ENCODE results near the gene DNASE1L2.

DNASE1L2 gene

DNA sequence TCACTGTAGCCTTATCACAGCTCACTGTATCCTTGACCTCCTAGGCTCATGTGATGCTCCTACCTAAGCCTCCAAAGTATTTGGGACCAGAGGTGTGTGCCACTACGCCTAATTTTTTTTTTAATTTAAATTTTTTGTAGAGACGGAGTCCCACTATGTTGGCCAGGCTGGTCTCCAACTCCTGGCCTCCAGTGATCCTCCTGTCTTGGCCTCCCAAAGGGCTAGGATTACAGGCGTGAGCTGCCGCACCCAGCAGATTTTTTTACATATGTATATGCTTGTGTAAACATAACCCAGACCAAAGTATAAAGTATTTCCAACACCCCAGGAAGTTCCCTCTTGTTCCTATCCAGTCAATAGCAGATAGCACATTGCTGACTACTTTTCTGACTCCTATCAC lies 19.9 kb upstream of the DNASE1L2 start:
- FAIRE-seq (no peak), DNase-seq (ENCODE audit: insufficient read length, low spot score) (no peak)

DNA sequence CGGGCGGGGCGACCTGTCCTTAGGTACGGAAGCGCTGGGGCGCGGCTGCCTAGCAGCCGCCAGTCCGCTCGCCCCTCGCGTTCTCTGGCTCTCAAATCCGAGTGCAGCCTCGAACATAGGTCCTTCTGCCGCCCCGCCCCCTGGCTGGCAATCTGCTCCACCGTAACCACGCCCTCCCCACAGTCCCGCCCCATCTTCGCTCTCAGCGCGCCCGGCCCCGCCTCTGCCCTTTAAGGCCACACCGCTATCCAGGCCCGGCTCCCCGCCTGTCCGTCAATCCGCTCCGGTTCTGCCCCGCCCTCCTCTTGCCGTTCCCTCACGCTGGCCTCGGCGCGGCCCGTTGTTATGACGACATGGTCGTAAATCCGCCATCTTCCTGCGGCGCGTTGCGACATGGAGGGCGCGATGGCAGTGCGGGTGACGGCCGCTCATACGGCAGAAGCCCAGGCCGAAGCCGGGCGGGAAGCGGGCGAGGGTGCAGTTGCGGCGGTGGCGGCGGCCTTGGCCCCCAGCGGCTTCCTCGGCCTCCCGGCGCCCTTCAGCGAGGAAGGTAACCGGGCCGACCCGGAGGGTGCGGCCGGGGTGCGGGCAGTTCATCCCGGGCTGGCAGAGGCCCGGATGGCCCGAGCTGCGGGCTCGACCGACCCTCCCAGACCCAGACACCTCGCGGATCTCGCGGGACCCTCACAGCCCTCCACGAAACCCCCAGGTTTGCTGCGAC lies 12.9 kb upstream of the DNASE1L2 start, which contains the start of gene E4F1:
Gene E4F1, plus strand, starts transcription at position 371 of the 721 bp plus-strand sequence. Its CDS starts 23 bp downstream, at position 394.
- DNase-seq (ENCODE audit: insufficient read length, low spot score) (peak; percentile 98), FAIRE-seq (peak; percentile 99)

DNA sequence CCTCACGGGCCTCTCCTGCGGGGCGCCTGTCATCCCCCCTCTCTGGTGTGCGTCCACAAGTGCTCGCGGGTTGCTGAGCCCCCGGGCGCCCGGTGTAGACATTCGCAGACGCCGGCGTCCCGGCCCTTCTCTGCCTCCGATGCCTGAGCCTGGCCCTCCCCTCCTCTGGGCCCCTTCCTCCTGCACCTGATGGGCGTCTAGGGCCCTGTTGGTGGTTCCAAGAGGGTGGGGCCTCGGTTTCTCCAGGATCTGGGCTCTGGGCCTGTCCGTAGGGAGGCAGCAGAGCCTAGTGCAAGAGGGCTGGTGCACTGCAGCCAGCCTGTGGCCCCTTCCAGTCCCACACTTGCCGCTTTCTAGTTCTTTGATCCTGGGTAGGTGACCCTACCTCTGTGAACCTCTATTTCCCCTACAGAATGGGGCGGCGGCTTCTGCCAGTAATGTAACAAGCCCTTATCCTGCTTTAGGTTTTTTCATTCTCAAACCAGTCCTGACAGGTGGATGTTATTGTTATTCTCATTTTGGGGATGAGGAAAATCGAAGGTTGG lies 12.2 kb upstream of the DNASE1L2 start:
- FAIRE-seq, result no peak
- DNase-seq (ENCODE audit: insufficient read length, low spot score), result peak; percentile 34

DNA sequence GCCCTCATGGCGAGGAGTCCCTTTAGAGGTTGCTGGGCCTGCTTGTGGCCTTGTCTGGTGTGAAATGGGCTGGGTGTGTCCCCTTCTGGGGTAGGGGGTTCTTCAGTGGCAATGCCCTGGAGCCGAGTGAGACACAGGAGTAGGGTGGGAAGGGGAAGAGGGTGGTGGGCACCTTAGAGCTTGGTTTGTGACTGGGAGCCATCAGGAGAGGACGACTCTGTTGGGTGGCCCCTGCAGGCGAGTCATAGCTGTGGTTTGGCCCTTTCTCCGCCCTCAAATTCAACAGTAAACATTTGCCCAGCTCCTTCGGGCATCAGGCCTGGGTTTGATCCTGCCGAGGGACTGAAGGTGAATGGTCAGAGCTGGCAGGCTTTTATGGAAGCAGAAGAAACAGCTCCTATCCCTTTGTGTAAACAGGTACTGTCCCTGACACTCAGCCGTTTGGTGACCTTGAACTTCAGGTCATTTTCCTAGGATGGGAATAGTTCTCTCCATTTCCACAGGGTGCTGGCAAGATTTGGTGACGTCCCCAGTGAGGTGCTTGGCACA lies 9.9 kb upstream of the DNASE1L2 start:
- DNase-seq (ENCODE audit: insufficient read length, low spot score) (no peak), FAIRE-seq (no peak)

DNA sequence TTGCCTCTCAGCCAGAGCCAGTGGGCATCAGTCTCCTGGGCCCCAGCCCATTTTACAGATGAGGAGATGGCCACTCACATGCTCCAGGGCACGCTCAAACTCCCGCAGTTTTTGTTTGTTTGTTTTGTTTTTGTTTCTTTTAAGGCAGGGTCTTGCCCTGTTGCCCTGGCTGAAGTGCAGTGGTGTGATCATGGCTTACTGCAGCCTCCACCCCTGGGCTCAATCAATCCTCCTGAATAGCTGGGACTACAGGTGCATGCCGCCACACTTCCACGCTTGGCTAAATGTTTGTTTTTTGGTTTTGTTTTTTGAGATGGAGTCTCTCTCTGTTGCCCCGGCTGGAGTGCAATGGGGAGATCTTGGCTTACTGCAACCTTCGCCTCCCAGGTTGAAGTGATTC lies 9.3 kb upstream of the DNASE1L2 start:
- no peak for FAIRE-seq
- no peak for DNase-seq (ENCODE audit: insufficient read length, low spot score)

DNA sequence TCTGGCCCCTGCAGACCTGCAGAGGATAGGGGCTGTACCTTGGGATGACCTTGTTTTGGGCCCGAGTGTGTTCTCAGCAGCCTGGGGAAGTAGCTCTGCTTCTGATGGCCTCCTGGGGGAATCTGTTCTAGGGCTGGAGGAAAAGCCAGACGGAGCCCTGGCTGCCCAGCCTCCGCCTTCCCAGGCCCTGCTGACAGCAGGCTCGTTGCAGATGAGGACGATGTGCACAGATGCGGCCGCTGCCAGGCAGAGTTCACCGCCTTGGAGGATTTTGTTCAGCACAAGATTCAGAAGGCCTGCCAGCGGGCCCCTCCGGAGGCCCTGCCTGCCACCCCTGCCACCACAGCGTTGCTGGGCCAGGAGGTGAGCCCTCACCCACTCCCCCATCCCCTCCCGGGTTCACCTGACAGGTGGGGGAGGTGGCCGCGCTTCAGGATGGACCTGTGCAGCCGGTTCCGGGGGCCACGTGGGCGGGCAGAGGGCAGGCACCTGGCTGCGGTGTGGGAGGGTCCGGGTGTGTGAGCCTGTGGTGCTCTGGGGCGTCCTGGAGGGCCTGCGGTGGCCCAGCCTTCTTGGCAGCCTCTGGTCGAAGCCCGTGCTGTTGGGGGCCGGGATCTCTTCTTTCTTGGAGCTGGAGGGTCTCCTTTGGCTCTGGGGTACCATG lies 8.0 kb upstream of the DNASE1L2 start:
- no peak for FAIRE-seq
- no peak for DNase-seq (ENCODE audit: insufficient read length, low spot score)

DNA sequence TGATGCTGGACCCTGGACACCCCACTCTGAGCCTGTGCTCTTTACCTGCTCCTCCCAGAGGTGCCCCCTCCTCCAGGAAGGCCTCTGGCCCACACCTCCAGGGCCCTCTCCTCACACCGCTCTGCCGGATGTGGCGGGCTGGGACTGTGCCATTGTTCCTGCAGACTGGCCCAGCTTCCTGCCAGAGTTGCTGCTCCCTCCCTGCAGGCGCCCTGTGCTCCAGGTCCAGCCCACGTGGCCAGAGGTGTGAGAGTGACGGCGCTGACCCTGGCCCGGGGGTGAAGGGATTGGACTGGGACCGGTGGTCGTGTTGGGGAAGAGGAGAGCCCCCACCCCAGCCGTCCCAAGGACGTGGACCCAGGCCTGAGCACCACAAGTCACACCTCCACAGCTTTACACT lies 7.2 kb upstream of the DNASE1L2 start:
- DNase-seq (ENCODE audit: insufficient read length, low spot score), result no peak
- no peak for FAIRE-seq

DNA sequence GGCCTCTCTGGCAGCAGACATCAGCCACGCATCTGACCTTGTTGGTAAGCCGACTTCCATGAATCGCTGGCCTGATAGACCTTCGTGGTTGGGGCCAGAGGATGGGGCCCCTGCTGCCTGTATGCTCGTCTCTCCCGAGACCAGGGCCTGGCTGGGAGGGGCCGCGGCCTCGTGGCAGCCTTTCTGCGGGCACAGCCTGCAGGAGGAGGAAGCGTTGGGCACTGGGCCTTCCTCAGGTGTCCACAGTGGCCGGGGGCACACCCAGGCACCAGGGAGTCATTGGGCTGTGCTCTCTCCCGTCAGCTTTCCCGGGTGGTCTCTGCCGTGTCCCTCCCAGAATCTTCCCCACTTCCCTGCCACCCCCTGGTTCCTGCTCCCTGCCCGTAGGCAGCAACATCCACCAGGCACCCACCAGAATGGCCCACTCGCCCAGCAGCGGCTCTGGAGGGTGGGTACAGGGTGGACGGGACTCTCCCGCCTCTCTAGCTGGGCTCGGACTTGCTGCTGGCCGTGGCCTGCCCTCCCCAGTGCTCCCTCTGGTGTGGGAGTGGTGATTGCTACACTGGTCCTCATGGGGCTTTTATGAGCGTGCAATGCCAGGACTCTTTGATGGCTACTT lies 6.5 kb upstream of the DNASE1L2 start:
- no peak for DNase-seq (ENCODE audit: insufficient read length, low spot score)
- no peak for FAIRE-seq

DNA sequence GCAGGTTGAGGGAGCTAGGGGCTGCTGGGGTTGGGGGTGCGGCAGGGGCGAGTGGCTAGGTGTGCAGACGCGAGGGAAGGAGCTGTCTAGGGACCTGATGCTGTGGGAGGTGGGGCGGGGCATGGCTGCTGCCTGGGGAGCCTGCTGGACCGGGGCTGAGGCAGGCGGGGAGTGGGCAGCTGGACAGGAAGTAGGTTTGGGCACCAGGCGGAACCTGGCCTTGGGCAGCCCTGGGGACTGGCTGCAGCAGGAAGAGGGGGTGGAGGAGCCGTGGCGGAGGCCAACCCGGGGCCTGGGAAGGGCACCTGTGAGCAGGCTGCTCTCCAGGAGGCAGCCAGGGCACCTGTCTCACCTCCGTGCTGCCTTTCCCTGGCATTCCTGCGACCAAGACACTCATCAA lies 5.9 kb upstream of the DNASE1L2 start:
- DNase-seq (ENCODE audit: insufficient read length, low spot score) (no peak), FAIRE-seq (no peak)

DNA sequence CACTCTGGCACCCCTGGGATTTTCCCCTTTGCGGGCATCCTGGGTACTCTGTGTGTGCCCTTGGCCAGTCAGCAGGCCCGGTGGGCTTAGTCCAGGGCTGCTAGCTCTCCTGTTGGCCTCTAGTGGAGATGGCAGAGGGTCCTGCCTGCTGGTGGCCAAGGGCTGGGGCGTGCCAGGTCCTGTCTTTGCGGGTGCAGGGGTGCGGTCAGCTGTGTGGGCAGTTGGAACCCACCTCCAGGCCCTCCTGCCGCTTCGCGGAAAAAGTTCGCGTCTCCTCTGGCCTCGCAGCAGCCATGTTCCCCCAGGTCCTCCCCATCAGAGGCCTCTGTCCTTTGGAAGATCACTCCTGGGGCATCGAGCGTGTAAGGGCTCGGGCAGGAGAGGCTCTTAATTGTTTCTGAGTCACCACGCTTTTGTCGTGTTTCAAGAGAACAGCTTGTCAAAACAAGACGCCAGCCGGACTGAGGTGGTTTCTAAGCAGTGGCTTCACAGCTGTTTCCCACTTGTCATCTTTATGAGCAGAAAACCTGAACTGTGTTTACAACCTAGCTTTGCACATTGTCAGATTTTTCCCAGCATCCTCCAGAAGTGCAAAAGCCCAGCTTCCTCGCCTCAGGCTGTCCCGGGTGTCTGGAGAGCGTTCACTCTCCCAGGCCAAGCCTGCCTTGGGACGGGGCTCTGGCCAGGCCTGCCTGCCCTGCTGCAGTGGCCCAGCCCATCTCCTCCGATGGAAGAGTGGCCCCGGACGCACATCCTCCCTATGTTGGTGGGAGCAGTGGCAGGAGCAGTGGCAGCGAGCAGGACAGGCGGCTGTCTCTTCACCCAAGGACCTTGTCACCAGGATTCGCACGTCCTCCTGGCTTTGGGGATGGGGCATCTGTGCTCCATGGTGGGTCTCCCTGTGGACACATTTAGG lies 5.0 kb upstream of the DNASE1L2 start:
- no peak for DNase-seq (ENCODE audit: insufficient read length, low spot score)

DNA sequence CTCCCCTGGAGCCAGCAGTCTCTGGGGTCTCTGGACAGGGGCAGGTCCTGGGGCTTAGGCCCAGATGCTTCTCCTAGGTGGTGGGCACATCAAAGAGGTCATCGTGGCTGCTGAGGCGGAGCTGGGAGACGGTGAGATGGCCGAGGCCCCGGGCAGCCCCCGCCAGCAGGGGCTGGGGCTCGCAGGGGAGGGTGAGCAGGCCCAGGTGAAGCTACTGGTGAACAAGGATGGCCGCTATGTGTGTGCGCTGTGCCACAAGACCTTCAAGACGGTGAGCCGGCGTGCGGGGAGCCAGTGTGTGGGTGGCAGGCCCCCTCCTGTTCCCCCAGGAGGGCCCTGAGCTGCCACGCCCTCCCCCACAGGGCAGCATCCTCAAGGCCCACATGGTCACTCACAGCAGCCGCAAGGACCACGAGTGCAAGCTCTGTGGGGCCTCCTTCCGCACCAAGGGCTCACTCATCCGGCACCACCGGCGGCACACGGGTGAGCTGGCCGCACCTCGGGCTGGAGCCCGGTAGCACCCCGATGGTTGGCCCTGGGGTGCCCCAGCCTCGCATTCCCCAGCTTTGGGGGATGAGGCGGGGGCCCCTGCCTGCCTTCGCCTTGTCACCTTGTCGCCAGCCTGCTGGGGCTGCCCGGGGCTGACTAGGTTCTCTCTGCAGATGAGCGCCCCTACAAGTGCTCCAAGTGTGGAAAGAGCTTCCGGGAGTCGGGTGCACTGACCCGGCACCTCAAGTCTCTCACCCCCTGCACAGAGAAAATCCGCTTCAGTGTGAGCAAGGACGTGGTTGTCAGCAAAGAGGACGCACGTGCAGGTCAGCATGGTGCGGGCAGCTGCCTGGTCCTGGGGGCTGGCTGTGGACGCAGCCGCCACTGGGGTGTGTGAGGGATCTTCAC lies 3.9 kb upstream of the DNASE1L2 start:
- FAIRE-seq (no peak), DNase-seq (ENCODE audit: insufficient read length, low spot score) (no peak)

More for the DNA sequence above, 5.0 kb upstream of the DNASE1L2 start:
- FAIRE-seq, result no peak

DNA sequence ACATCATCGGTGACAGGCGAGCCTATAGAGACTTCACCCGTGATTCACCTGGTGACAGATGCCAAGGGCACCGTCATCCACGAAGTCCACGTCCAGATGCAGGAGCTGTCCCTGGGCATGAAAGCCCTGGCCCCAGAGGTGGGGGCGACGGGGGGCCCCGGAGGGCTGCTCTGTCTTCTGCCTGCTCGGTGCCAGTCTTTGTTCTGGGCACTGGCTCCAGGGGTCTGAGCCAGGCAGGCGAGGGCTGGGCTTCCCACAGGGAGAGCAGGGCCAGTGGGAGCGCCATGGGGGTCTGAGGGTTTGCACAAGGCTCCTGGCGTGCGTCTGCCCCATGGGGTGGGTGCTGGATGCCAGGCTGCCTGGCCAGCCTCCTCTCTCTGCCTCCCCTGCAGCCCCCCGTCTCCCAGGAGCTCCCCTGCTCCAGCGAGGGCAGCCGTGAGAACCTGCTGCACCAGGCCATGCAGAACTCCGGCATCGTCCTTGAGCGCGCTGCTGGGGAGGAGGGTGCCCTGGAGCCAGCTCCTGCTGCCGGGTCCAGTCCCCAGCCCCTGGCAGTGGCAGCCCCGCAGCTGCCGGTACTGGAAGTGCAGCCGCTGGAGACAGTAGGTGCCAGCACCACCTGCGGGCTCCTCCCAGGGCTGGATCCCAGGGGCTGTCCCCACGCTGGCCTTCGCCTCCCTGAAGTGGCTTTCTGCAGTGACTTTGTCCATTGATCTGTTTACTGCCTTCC lies 3.0 kb upstream of the DNASE1L2 start:
- DNase-seq (ENCODE audit: insufficient read length, low spot score) (no peak), FAIRE-seq (no peak)

DNA sequence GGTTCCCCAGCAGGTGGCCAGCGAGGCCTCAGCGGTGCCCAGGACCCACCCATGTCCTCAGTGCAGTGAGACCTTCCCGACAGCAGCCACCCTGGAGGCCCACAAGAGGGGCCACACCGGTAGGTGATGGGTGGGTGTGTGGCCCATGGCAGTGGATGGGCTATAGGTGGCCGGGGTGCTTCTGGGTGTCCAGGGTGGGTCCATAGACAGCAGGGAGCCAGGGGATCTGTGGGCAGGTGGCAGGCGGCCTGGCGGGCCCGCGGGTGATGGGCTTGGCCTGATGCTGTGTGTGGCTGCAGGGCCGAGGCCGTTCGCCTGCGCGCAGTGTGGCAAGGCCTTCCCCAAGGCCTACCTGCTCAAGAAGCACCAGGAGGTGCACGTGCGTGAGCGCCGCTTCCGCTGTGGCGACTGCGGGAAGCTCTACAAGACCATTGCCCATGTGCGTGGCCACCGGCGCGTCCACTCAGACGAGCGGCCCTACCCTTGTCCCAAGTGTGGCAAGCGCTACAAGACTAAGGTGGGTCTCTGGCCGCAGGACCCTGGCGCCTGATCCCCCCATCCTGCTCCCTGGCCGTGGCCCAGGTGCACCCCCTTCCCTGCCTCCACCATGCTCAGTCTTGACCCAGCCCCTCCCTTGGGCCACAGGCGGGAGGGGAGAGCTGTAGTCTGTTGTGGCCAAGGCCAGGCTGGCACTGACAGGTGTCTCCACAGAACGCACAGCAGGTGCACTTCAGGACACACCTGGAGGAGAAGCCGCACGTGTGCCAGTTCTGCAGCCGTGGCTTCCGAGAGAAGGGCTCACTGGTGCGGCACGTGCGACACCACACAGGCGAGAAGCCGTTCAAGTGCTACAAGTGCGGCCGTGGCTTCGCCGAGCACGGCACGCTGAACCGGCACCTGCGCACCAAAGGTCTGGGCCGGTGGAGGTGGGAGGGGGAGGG lies 2.1 kb upstream of the DNASE1L2 start:
- FAIRE-seq (no peak), DNase-seq (ENCODE audit: insufficient read length, low spot score) (no peak)

DNA sequence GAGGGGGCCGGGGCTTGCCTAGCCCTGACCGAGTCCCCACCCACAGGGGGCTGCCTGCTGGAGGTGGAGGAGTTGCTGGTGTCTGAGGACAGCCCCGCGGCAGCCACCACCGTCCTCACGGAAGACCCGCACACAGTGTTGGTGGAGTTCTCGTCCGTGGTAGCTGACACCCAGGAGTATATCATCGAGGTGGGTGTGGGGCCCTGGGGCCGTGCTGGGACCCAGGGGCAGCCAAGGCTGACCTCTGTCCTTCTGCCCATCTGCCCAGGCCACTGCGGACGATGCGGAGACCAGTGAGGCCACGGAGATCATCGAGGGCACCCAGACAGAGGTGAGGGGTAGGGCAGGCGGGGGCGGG lies 1.5 kb upstream of the DNASE1L2 start:
- FAIRE-seq (no peak), DNase-seq (ENCODE audit: insufficient read length, low spot score) (no peak)

DNA sequence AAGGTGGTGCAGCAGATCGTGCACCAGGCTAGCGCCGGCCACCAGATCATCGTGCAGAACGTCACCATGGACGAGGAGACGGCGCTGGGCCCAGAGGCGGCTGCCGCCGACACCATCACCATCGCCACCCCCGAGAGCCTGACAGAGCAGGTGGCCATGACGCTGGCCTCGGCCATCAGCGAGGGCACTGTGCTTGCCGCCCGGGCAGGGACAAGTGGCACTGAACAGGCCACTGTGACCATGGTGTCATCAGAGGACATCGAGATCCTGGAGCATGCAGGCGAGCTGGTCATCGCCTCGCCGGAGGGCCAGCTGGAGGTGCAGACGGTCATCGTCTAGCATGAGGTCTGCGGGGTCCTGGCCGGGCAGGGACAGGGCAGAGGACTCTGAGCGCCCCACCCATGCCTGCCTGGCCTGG lies 1.0 kb upstream of the DNASE1L2 start:
- DNase-seq (ENCODE audit: insufficient read length, low spot score) (no peak), FAIRE-seq (no peak)

DNA sequence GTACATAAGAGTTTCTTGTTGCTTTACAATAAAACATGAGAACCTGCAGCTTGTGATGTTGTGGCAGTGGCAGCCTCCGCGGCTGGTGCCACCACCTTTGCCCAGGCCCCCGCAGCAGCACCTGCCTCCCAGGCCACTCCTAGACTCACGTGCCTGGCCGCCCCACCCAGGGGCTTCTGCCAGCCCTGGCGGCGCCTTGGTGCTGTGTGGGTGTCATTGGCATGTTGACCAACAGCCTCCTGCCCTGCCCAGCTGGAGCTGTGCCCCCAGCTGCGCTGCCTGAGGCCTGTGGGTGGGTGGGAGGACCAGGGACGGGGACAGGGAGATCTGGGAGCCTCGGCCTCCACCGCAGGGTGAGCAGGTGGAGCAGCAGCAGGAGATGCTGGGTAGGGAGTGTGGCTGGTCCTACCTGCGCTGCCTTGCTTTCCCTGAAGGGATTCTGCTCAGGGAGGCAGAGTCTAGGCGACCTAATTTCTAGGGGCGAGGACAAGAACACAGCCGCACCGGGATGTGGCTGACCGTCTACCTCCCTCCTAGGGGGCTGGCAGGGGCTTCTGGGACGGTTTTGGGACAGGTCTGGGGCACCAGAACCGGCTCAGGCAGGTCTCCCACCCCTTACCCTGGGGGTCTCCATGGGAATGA lies 428 bp upstream of the DNASE1L2 start:
- no peak for FAIRE-seq

DNA sequence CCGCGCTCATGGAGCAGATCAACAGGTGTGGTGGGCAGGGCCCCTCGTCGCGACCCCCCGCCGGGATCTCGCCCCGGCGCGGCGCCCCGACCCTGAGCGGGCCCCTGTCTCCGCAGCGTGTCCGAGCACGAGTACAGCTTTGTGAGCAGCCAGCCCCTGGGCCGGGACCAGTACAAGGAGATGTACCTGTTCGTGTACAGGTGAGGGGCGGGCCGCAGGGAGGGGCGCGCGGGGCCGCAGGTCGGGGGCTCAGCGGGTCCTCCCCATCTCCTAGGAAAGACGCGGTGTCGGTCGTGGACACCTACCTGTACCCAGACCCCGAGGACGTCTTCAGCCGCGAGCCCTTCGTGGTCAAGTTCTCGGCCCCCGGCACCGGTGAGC lies 848 bp downstream of the DNASE1L2 start:
- DNase-seq (ENCODE audit: insufficient read length, low spot score), result no peak
- FAIRE-seq, result no peak

More for the DNA sequence above, 428 bp upstream of the DNASE1L2 start:
- DNase-seq (ENCODE audit: insufficient read length, low spot score), result no peak

Data from HTR-8/SVneo (cell line).